OCI-LY1 (cell line): Measurements from ENCODE around the gene INSRR.

Source experiments
- H2AFZ ChIP-seq: fragments of 200-600 bp; sonication (generic), shearing (Covaris generic); 2 replicates; pipeline ENCODE4 v1.6.0; 2014; ENCODE audit warnings: antibody characterized with exemption, mild to moderate bottlenecking, low read length
- H3F3A ChIP-seq: fragments of 200-600 bp; sonication (generic), shearing (Covaris generic); 2 replicates; pipeline ENCODE4 v1.6.0; 2014; ENCODE audit warnings: mild to moderate bottlenecking, antibody characterized with exemption, low read length, moderate library complexity; ENCODE audit not compliant: insufficient read depth
- H3K27ac ChIP-seq: fragments of 200-600 bp; sonication (generic); 2 replicates; pipeline ENCODE4 v1.5.1; 2014; ENCODE audit warnings: low read length, mixed run types, mild to moderate bottlenecking, low read depth; ENCODE audit not compliant: poor library complexity, severe bottlenecking
- H3K27me3 ChIP-seq: fragments of 200-600 bp; sonication (generic); 2 replicates; pipeline ENCODE4 v1.6.0; 2014; ENCODE audit warnings: antibody characterized with exemption, mild to moderate bottlenecking, low read length, moderate library complexity; ENCODE audit not compliant: insufficient read depth
- H3K36me3 ChIP-seq: fragments of 200-600 bp; sonication (generic); 2 replicates; pipeline ENCODE4 v1.6.1; 2014; ENCODE audit warnings: mild to moderate bottlenecking, antibody characterized with exemption, low read length, moderate library complexity, mixed read lengths; ENCODE audit not compliant: insufficient read depth
- H3K4me1 ChIP-seq: fragments of 200-600 bp; sonication (generic); 2 replicates; pipeline ENCODE4 v1.5.1; 2014; ENCODE audit warnings: mild to moderate bottlenecking, low read length, moderate library complexity; ENCODE audit not compliant: insufficient read depth, severe bottlenecking
- H3K4me2 ChIP-seq: fragments of 200-600 bp; sonication (generic), shearing (Covaris generic); 2 replicates; pipeline ENCODE4 v1.6.1; 2014; ENCODE audit warnings: low read length
- H3K4me3 ChIP-seq: fragments of 200-600 bp; sonication (generic); 2 replicates; pipeline ENCODE4 v1.5.1; 2014; ENCODE audit warnings: low read length, low read depth, mild to moderate bottlenecking, mixed read lengths; ENCODE audit not compliant: poor library complexity, severe bottlenecking
- H3K79me2 ChIP-seq: fragments of 200-600 bp; shearing (Covaris generic); 2 replicates; pipeline ENCODE4 v1.6.1; 2016; ENCODE audit warnings: mixed run types, low read length, mixed read lengths; ENCODE audit not compliant: insufficient read depth
- H3K9ac ChIP-seq: fragments of 200-600 bp; sonication (generic), shearing (Covaris generic); 2 replicates; pipeline ENCODE4 v1.6.1; 2014; ENCODE audit warnings: mild to moderate bottlenecking, low read length, mixed read lengths
- H3K9me2 ChIP-seq: fragments of 200-600 bp; sonication (generic), shearing (Covaris generic); 2 replicates; pipeline ENCODE4 v1.6.1; 2014; ENCODE audit warnings: low read depth, mild to moderate bottlenecking, low read length, mixed read lengths
- H3K9me3 ChIP-seq: fragments of 200-600 bp; shearing (Covaris generic); 2 replicates; pipeline ENCODE4 v1.6.1; 2014; ENCODE audit warnings: low read length, mixed read lengths
- H4K20me1 ChIP-seq: fragments of 200-600 bp; sonication (generic), shearing (Covaris generic); 2 replicates; pipeline ENCODE4 v1.6.0; 2016; ENCODE audit warnings: mild to moderate bottlenecking, low read length; ENCODE audit not compliant: insufficient read depth
- CTCF ChIP-seq: fragments of 200-600 bp; sonication (generic), shearing (Covaris generic); IDR thresholded peaks from 2 replicates; pipeline ENCODE4 v1.5.1; 2017; ENCODE audit warnings: mild to moderate bottlenecking, antibody characterized with exemption, low read length, moderate library complexity, mixed read lengths
- EZH2 ChIP-seq: fragments of 200-600 bp; sonication (generic), shearing (Covaris generic); IDR thresholded peaks from 2 replicates; pipeline ENCODE4 v1.8.0; 2017; ENCODE audit warnings: borderline replicate concordance, mixed run types, mild to moderate bottlenecking, antibody characterized with exemption, low read length, moderate library complexity, mixed read lengths

Gene INSRR

GRCh38 chr1:156859523-156860112 lies 701 bp upstream of the INSRR start:
- no peaks in the 10 kb centered on the region for H3F3A ChIP-seq
- no peaks in the 10 kb centered on the region for H3K79me2 ChIP-seq
- no peak overlapping the region for H3K9ac ChIP-seq
- H2AFZ ChIP-seq, result no peak overlapping the region
- no peaks in the 10 kb centered on the region for H3K36me3 ChIP-seq
- no peaks in the 10 kb centered on the region for H3K9me3 ChIP-seq
- TF ChIP-seq CTCF, result no peak
- no peak for TF ChIP-seq EZH2
- H3K27me3 ChIP-seq, result 0 out of 2 replicates have a peak, but pooled peaks cover 10% of the 10 kb centered on the region
- H3K4me1 ChIP-seq, result peaks cover 5% of the 10 kb centered on the region
- no peak overlapping the region for H3K4me2 ChIP-seq
- H3K27ac ChIP-seq, result no peak overlapping the region
- no peak overlapping the region for H3K4me3 ChIP-seq
- no peaks in the 10 kb centered on the region for H4K20me1 ChIP-seq
- H3K9me2 ChIP-seq, result no peaks in the 10 kb centered on the region

GRCh38 chr1:156858555-156858956 lies 361 bp downstream of the INSRR start:
- H3K4me2 ChIP-seq, result no peak overlapping the region
- H3K27ac ChIP-seq, result no peak overlapping the region
- H3K9ac ChIP-seq, result no peak overlapping the region
- H3K9me3 ChIP-seq, result no peaks in the 10 kb centered on the region
- H2AFZ ChIP-seq, result no peak overlapping the region
- peaks cover 5% of the 10 kb centered on the region for H3K4me1 ChIP-seq
- no peaks in the 10 kb centered on the region for H3F3A ChIP-seq
- no peaks in the 10 kb centered on the region for H3K79me2 ChIP-seq
- H3K27me3 ChIP-seq, result 0 out of 2 replicates have a peak, but pooled peaks cover 6% of the 10 kb centered on the region
- H3K36me3 ChIP-seq, result no peaks in the 10 kb centered on the region
- H3K4me3 ChIP-seq, result no peak overlapping the region
- H3K9me2 ChIP-seq, result no peaks in the 10 kb centered on the region
- TF ChIP-seq EZH2 (no peak), CTCF (no peak)
- no peaks in the 10 kb centered on the region for H4K20me1 ChIP-seq

DNA sequence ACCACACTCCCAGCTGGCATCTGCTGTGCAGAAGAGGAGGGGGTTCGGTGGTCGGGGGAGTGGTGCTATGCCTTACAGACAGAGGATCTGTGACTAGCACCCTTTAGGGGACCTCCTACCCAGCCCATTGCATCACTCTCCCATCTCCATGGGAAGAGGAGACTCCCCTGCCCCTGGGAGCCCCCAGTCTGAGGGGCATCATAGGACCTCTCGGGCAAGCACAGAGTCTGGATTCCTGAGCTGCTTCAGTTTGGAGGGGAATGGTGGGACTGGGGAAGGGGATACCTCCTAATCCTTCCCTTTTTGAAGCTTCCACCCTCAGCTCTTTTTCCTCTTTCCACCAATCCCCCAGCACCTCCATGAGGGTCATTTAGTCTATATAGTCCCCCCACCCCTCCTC lies 1.4 kb downstream of the INSRR start:
- no peaks in the 10 kb centered on the region for H3K79me2 ChIP-seq
- H3K4me1 ChIP-seq, result peaks cover 5% of the 10 kb centered on the region
- H2AFZ ChIP-seq, result no peak overlapping the region
- TF ChIP-seq CTCF, result no peak
- no peak for TF ChIP-seq EZH2
- H3K4me2 ChIP-seq, result no peak overlapping the region
- H3K27ac ChIP-seq, result no peak overlapping the region
- H3K27me3 ChIP-seq, result 0 out of 2 replicates have a peak, but pooled peaks cover 6% of the 10 kb centered on the region
- no peak overlapping the region for H3K9ac ChIP-seq
- H4K20me1 ChIP-seq, result no peaks in the 10 kb centered on the region
- no peak overlapping the region for H3K4me3 ChIP-seq
- no peaks in the 10 kb centered on the region for H3K9me3 ChIP-seq
- H3F3A ChIP-seq, result no peaks in the 10 kb centered on the region
- H3K36me3 ChIP-seq, result no peaks in the 10 kb centered on the region
- no peaks in the 10 kb centered on the region for H3K9me2 ChIP-seq
